ENCODE measurements around the gene SLC25A28.

DNA sequence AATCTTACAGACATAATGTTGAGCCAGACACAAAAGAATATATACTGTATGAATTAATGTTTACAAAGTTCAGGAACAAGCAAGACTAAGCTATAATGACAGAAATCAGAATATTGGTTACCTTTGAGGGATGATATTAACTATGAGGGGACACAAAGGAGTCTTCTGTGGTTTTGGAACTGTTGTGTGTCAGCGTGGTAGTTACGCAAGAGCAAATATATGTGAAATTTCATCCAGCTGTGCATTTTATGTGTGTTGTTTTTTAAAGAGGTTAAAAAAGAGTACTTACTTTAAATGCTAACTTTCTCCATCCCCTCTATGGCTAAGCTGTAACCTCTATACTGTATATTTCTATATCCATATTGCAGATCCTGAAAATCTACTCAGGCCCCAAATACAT, 14.9 kb downstream of the SLC25A28 start:
- TF ChIP-seq, protein P1, sequence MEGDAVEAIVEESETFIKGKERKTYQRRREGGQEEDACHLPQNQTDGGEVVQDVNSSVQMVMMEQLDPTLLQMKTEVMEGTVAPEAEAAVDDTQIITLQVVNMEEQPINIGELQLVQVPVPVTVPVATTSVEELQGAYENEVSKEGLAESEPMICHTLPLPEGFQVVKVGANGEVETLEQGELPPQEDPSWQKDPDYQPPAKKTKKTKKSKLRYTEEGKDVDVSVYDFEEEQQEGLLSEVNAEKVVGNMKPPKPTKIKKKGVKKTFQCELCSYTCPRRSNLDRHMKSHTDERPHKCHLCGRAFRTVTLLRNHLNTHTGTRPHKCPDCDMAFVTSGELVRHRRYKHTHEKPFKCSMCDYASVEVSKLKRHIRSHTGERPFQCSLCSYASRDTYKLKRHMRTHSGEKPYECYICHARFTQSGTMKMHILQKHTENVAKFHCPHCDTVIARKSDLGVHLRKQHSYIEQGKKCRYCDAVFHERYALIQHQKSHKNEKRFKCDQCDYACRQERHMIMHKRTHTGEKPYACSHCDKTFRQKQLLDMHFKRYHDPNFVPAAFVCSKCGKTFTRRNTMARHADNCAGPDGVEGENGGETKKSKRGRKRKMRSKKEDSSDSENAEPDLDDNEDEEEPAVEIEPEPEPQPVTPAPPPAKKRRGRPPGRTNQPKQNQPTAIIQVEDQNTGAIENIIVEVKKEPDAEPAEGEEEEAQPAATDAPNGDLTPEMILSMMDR (IDR thresholded peaks at IDR 0.05) = no peak
- TF ChIP-seq, protein P2, sequence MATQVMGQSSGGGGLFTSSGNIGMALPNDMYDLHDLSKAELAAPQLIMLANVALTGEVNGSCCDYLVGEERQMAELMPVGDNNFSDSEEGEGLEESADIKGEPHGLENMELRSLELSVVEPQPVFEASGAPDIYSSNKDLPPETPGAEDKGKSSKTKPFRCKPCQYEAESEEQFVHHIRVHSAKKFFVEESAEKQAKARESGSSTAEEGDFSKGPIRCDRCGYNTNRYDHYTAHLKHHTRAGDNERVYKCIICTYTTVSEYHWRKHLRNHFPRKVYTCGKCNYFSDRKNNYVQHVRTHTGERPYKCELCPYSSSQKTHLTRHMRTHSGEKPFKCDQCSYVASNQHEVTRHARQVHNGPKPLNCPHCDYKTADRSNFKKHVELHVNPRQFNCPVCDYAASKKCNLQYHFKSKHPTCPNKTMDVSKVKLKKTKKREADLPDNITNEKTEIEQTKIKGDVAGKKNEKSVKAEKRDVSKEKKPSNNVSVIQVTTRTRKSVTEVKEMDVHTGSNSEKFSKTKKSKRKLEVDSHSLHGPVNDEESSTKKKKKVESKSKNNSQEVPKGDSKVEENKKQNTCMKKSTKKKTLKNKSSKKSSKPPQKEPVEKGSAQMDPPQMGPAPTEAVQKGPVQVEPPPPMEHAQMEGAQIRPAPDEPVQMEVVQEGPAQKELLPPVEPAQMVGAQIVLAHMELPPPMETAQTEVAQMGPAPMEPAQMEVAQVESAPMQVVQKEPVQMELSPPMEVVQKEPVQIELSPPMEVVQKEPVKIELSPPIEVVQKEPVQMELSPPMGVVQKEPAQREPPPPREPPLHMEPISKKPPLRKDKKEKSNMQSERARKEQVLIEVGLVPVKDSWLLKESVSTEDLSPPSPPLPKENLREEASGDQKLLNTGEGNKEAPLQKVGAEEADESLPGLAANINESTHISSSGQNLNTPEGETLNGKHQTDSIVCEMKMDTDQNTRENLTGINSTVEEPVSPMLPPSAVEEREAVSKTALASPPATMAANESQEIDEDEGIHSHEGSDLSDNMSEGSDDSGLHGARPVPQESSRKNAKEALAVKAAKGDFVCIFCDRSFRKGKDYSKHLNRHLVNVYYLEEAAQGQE (IDR thresholded peaks at IDR 0.05; ENCODE audit: insufficient read depth in 1 of 2, low read depth in 2 of 2, low read length in 1 of 2) = no peak
- TF ChIP-seq POLR2AphosphoS5 (IDR thresholded peaks at IDR 0.05; ENCODE audit: low read depth, low read length) (no peak), SIN3A (IDR thresholded peaks at IDR 0.05; ENCODE audit: borderline replicate concordance, insufficient read depth, low read depth, low read length) (no peak), TCF7L2 (IDR thresholded peaks at IDR 0.05; ENCODE audit: low read depth, low read length) (no peak)

All from Panc1 (cell line).